WTC11 (cell line): ENCODE results near the gene ARHGEF37. TPM values are rescaled to one million over a fixed set of nuclear protein-coding genes. Genes with fewer than 3 reads are reported as not detected.

Source experiments
- ATAC-seq: fragments of 200-7000 bp; cut with Tn5 transposase; 2 replicates; pipeline ENCODE4 v1.10.0; 2021; ENCODE audit warnings: mild to moderate bottlenecking, moderate library complexity
- CTCF ChIA-PET: fragments of 300-600 bp; sonication (Branson Sonifier 250); formaldehyde crosslinking; loops from one replicate; lab custom pipeline; 2021; ENCODE audit warnings: antibody characterized with exemption; lab: Charles Lee
- POLR2A ChIA-PET: fragments of 350-600 bp; sonication (Branson Sonifier 250); formaldehyde crosslinking; loops from one replicate; lab custom pipeline; 2021; ENCODE audit warnings: antibody characterized with exemption; lab: Charles Lee
- DNase-seq: peaks from one replicate; pipeline ENCODE4 v3.0.0; 2021; ENCODE audit warnings: low spot score
- H3K27ac Mint-ChIP-seq: 2 replicates; pipeline ENCODE4 v1.8.0; 2021; ENCODE audit warnings: mixed read lengths
- H3K27me3 Mint-ChIP-seq: 2 replicates; pipeline ENCODE4 v1.8.0; 2021; ENCODE audit warnings: low read depth, mild to moderate bottlenecking, moderate library complexity, mixed read lengths
- H3K36me3 Mint-ChIP-seq: 2 replicates; pipeline ENCODE4 v1.8.0; 2021; ENCODE audit warnings: mixed read lengths
- H3K4me1 Mint-ChIP-seq: 2 replicates; pipeline ENCODE4 v1.8.0; 2022; ENCODE audit warnings: mixed read lengths
- H3K4me3 Mint-ChIP-seq: 2 replicates; pipeline ENCODE4 v1.8.0; 2021; ENCODE audit warnings: mild to moderate bottlenecking, moderate library complexity, mixed read lengths
- H3K9me3 Mint-ChIP-seq: 2 replicates; pipeline ENCODE4 v1.8.0; 2021; ENCODE audit warnings: mixed read lengths
- ETV6 ChIP-seq: sonication (generic); formaldehyde crosslinking; IDR thresholded peaks from 2 replicates; pipeline ENCODE4 v1.8.1; 2022; ENCODE audit warnings: mild to moderate bottlenecking, missing genetic modification reagents
- FOXP1 ChIP-seq: sonication (generic); formaldehyde crosslinking; IDR thresholded peaks from 2 replicates; pipeline ENCODE4 v1.8.0; 2022; ENCODE audit warnings: missing genetic modification reagents, mild to moderate bottlenecking, moderate library complexity, borderline replicate concordance
- JUN ChIP-seq: sonication (generic); formaldehyde crosslinking; IDR thresholded peaks from 2 replicates; pipeline ENCODE4 v1.8.0; 2023; ENCODE audit warnings: mild to moderate bottlenecking, missing genetic modification reagents
- MXD4 ChIP-seq: fragments of 250-450 bp; sonication (Bioruptor Pico); IDR thresholded peaks from 2 replicates; pipeline ENCODE4 v1.8.0; 2021; ENCODE audit warnings: mild to moderate bottlenecking, moderate library complexity, borderline replicate concordance
- NFYB ChIP-seq: sonication (generic); formaldehyde crosslinking; conservative IDR thresholded peaks from 2 replicates; pipeline ENCODE4 v1.8.0; 2022; ENCODE audit warnings: low read depth, missing genetic modification reagents
- NR1H2 ChIP-seq: sonication (generic); formaldehyde crosslinking; IDR thresholded peaks from 2 replicates; pipeline ENCODE4 v1.9.0; 2021; ENCODE audit warnings: mild to moderate bottlenecking, moderate library complexity, missing genetic modification reagents
- RORB ChIP-seq: fragments of 250-450 bp; sonication (Bioruptor Pico); IDR thresholded peaks from 2 replicates; pipeline ENCODE4 v1.9.0; 2021; ENCODE audit warnings: mild to moderate bottlenecking
- SP1 ChIP-seq: sonication (generic); formaldehyde crosslinking; conservative IDR thresholded peaks from 2 replicates; pipeline ENCODE4 v1.8.1; 2022; ENCODE audit warnings: missing genetic modification reagents
- TCF7 ChIP-seq: sonication (generic); formaldehyde crosslinking; IDR thresholded peaks from 2 replicates; pipeline ENCODE4 v1.8.0; 2022; ENCODE audit warnings: mild to moderate bottlenecking, low read depth, missing genetic modification reagents, moderate library complexity
- TEAD4 ChIP-seq: sonication (generic); formaldehyde crosslinking; IDR thresholded peaks from 2 replicates; pipeline ENCODE4 v1.8.0; 2022; ENCODE audit warnings: mild to moderate bottlenecking, missing genetic modification reagents
- TP53 ChIP-seq: sonication (generic); formaldehyde crosslinking; IDR thresholded peaks from 2 replicates; pipeline ENCODE4 v1.8.1; 2023; ENCODE audit warnings: mild to moderate bottlenecking, missing genetic modification reagents
- ZNF317 ChIP-seq: sonication (generic); formaldehyde crosslinking; IDR thresholded peaks from 2 replicates; pipeline ENCODE4 v1.8.1; 2023; ENCODE audit warnings: low read depth, mild to moderate bottlenecking, moderate library complexity, missing genetic modification reagents, borderline replicate concordance
- total RNA-seq: library from RNA; stranded (reverse); gene quantifications from 3 replicates; pipeline ENCODE4 v1.2.3, GENCODE V29; 2021
- TF ChIP-seq, protein P1 (sequence below): fragments of 250-450 bp; sonication (Bioruptor Pico); IDR thresholded peaks from 2 replicates; pipeline ENCODE4 v1.9.0; 2021; ENCODE audit warnings: moderate library complexity, mild to moderate bottlenecking, inconsistent platforms, borderline replicate concordance
- TF ChIP-seq, protein P2 (sequence below): sonication (generic); formaldehyde crosslinking; IDR thresholded peaks from 2 replicates; pipeline ENCODE4 v1.8.1; 2022; ENCODE audit warnings: low read depth, missing genetic modification reagents, borderline replicate concordance
- TF ChIP-seq, protein P3 (sequence below): sonication (generic); formaldehyde crosslinking; IDR thresholded peaks from 2 replicates; pipeline ENCODE4 v1.8.1; 2022; ENCODE audit warnings: missing genetic modification reagents, borderline replicate concordance
- TF ChIP-seq, protein P4 (sequence below): fragments of 200-600 bp; IDR thresholded peaks from 2 replicates; pipeline ENCODE4 v1.8.0; 2022; ENCODE audit warnings: antibody characterized with exemption
- TF ChIP-seq, protein P5 (sequence below): sonication (generic); formaldehyde crosslinking; IDR thresholded peaks from 2 replicates; pipeline ENCODE4 v1.8.1; 2023; ENCODE audit warnings: mild to moderate bottlenecking, missing genetic modification reagents, borderline replicate concordance
- TF ChIP-seq, protein P6 (sequence below): sonication (generic); formaldehyde crosslinking; IDR thresholded peaks from 2 replicates; pipeline ENCODE4 v1.8.0; 2022; ENCODE audit warnings: mild to moderate bottlenecking, missing genetic modification reagents

The ARHGEF37 gene
- total RNA-seq, 1 experiment from 2014 or later = 1.1 TPM

DNA sequence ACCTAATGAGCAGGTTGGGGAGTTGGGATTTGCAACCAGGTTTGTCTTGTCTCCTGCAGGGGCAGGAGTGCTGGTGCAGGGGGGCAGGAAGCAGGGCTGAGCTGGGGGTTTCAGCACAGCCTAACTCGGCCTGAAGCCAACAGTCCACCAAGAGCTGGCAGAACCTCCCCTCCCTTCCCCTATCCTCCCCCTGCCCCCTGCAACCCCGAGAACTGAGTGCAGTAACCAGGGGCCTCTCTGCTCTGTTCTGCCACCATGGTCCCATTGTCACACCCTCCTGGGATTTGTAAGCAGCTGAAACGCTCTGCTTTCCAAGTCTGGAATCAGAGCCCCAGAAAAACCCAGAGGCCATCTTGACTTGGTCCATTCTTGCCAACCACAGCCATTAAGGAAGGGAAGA lies 72.9 kb downstream of the ARHGEF37 start (continued):
- no peak for TF ChIP-seq JUN
- no peak for TF ChIP-seq MXD4 (CRISPR knock-in tag)
- TF ChIP-seq, protein P1, sequence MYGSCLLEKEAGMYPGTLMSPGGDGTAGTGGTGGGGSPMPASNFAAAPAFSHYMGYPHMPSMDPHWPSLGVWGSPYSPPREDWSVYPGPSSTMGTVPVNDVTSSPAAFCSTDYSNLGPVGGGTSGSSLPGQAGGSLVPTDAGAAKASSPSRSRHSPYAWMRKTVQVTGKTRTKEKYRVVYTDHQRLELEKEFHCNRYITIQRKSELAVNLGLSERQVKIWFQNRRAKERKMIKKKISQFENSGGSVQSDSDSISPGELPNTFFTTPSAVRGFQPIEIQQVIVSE (CRISPR knock-in tag) = no peak
- no peak for TF ChIP-seq ZNF317
- no peak for TF ChIP-seq RORB (CRISPR knock-in tag)
- TF ChIP-seq, protein P2, sequence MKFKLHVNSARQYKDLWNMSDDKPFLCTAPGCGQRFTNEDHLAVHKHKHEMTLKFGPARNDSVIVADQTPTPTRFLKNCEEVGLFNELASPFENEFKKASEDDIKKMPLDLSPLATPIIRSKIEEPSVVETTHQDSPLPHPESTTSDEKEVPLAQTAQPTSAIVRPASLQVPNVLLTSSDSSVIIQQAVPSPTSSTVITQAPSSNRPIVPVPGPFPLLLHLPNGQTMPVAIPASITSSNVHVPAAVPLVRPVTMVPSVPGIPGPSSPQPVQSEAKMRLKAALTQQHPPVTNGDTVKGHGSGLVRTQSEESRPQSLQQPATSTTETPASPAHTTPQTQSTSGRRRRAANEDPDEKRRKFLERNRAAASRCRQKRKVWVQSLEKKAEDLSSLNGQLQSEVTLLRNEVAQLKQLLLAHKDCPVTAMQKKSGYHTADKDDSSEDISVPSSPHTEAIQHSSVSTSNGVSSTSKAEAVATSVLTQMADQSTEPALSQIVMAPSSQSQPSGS (CRISPR knock-in tag) = no peak

DNA sequence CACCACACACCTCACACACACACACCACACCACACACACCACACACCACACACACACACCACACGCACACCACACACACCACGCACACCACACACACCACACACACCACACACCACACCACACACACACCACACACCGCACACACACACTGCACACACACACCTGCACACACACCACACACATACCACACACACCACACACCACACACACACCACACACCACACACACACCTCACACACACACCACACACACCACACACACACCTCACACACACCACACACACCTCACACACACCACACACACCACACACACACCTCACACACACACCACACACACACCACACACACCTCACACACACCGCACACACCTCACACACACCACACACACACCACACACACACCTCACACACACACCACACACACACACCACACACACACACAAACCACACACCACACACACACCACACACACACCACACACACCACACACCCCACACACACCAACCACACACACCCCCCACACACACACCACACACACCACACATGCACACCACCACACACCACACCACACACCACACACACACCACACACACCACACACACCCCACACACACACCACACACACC lies 73.7 kb downstream of the ARHGEF37 start:
- Mint-ChIP-seq H3K36me3 (no peaks in the 10 kb centered on the region), H3K27me3 (no peaks in the 10 kb centered on the region), H3K4me3 (no peak overlapping the region), H3K4me1 (peaks cover 16% of the 10 kb centered on the region), H3K9me3 (no peaks in the 10 kb centered on the region), H3K27ac (no peak overlapping the region)
- DNase-seq (no peak), ATAC-seq (no peak)
- ChIA-PET CTCF (interaction anchor here (0.5 to 1.5 kb wide), 4 partner anchors 76 to 307 kb away, joined by 3 to 9 read pairs (median 4); no protein-coding TSS in a partner anchor), POLR2A (no interaction called here)
- peak; percentile 62; the same call in 1 of the 2 replicates for TF ChIP-seq TCF7 (CRISPR knock-in tag)
- TF ChIP-seq, protein P3, sequence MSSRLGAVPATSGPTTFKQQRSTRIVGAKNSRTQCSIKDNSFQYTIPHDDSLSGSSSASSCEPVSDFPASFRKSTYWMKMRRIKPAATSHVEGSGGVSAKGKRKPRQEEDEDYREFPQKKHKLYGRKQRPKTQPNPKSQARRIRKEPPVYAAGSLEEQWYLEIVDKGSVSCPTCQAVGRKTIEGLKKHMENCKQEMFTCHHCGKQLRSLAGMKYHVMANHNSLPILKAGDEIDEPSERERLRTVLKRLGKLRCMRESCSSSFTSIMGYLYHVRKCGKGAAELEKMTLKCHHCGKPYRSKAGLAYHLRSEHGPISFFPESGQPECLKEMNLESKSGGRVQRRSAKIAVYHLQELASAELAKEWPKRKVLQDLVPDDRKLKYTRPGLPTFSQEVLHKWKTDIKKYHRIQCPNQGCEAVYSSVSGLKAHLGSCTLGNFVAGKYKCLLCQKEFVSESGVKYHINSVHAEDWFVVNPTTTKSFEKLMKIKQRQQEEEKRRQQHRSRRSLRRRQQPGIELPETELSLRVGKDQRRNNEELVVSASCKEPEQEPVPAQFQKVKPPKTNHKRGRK (CRISPR knock-in tag) = no peak

DNA sequence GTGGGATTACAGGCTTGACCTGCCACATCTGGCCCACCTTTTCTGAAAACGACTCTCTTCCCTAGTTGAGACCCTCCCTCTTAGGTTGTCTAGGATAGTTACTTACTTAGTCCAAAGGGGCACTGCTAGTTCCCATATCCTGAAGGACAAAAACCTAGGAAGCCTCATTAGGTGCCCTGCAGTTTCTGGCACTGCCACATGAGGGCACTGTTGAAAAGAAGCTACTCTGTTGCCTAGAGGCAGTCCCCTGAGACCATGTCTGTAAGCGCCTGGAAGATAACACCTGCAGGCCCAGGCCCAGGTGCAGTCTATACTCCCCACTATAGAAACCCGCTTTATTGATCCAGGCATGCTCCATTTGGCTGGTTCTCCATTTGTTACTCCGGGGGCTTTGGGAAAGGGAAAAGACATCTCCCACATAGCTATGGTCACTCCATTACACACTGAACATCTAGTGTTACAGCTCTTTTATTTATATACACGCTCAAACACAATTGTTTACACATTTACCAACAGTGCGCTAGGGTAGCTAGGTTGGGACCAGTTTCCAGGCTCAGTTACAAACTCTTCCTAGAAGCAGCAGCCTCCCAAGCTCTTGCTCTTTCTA lies 75.4 kb downstream of the ARHGEF37 start:
- CTCF ChIA-PET = interaction anchor here (0.6 to 1.9 kb wide), 45 partner anchors 10 to 479 kb away, joined by 3 to 23 read pairs (median 5); partner anchors contain the start of genes CSF1R, PPARGC1B and SLC26A2
- ATAC-seq (peak; percentile 89), DNase-seq (peak; percentile 93)
- no peaks in the 10 kb centered on the region for H3K9me3 Mint-ChIP-seq
- H3K4me3 Mint-ChIP-seq = no peak overlapping the region
- TF ChIP-seq NR1H2 (no peak), TEAD4 (CRISPR knock-in tag) (no peak), SP1 (CRISPR knock-in tag) (no peak)
- TF ChIP-seq, protein P4, sequence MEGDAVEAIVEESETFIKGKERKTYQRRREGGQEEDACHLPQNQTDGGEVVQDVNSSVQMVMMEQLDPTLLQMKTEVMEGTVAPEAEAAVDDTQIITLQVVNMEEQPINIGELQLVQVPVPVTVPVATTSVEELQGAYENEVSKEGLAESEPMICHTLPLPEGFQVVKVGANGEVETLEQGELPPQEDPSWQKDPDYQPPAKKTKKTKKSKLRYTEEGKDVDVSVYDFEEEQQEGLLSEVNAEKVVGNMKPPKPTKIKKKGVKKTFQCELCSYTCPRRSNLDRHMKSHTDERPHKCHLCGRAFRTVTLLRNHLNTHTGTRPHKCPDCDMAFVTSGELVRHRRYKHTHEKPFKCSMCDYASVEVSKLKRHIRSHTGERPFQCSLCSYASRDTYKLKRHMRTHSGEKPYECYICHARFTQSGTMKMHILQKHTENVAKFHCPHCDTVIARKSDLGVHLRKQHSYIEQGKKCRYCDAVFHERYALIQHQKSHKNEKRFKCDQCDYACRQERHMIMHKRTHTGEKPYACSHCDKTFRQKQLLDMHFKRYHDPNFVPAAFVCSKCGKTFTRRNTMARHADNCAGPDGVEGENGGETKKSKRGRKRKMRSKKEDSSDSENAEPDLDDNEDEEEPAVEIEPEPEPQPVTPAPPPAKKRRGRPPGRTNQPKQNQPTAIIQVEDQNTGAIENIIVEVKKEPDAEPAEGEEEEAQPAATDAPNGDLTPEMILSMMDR = peak; percentile 90
- no peak overlapping the region for H3K27ac Mint-ChIP-seq
- peaks cover 16% of the 10 kb centered on the region for H3K4me1 Mint-ChIP-seq
- H3K36me3 Mint-ChIP-seq = no peaks in the 10 kb centered on the region
- H3K27me3 Mint-ChIP-seq = no peaks in the 10 kb centered on the region
- POLR2A ChIA-PET = interaction anchor here (1.0 kb wide), 1 partner anchor 171 kb away, joined by 3 read pairs; no protein-coding TSS in a partner anchor

DNA sequence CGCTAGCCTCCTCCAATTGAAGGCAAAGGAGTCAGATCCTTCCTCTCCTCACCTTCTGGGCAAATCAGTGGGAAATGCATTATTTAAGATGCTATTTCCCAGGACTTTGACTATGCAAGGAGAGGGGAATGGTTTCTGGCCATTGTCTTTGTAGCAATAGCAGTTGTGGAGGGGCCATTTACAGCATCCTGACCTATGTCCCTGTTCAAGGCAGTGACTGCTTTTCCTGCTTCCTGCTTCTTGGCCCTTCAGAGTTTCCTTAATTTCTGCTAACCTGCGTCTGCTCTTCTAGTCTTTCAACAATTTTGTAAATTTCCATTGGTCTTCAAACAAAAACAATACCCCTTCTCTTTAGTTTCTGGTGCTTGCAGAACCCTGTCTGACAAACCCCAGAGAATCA lies 76.0 kb downstream of the ARHGEF37 start:
- Mint-ChIP-seq H3K4me3 (no peak overlapping the region), H3K36me3 (no peaks in the 10 kb centered on the region), H3K27me3 (no peaks in the 10 kb centered on the region), H3K27ac (no peak overlapping the region), H3K9me3 (no peaks in the 10 kb centered on the region), H3K4me1 (peaks cover 16% of the 10 kb centered on the region)
- ATAC-seq (no peak), DNase-seq (no peak)
- CTCF ChIA-PET = interaction anchor here (0.7 to 1.9 kb wide), 23 partner anchors 9 to 478 kb away, joined by 3 to 23 read pairs (median 6); partner anchors contain the start of gene SLC26A2
- POLR2A ChIA-PET = no interaction called here
- TF ChIP-seq ETV6 (CRISPR knock-in tag) = no peak
- TF ChIP-seq TP53 (CRISPR knock-in tag) = no peak
- TF ChIP-seq, protein P5, sequence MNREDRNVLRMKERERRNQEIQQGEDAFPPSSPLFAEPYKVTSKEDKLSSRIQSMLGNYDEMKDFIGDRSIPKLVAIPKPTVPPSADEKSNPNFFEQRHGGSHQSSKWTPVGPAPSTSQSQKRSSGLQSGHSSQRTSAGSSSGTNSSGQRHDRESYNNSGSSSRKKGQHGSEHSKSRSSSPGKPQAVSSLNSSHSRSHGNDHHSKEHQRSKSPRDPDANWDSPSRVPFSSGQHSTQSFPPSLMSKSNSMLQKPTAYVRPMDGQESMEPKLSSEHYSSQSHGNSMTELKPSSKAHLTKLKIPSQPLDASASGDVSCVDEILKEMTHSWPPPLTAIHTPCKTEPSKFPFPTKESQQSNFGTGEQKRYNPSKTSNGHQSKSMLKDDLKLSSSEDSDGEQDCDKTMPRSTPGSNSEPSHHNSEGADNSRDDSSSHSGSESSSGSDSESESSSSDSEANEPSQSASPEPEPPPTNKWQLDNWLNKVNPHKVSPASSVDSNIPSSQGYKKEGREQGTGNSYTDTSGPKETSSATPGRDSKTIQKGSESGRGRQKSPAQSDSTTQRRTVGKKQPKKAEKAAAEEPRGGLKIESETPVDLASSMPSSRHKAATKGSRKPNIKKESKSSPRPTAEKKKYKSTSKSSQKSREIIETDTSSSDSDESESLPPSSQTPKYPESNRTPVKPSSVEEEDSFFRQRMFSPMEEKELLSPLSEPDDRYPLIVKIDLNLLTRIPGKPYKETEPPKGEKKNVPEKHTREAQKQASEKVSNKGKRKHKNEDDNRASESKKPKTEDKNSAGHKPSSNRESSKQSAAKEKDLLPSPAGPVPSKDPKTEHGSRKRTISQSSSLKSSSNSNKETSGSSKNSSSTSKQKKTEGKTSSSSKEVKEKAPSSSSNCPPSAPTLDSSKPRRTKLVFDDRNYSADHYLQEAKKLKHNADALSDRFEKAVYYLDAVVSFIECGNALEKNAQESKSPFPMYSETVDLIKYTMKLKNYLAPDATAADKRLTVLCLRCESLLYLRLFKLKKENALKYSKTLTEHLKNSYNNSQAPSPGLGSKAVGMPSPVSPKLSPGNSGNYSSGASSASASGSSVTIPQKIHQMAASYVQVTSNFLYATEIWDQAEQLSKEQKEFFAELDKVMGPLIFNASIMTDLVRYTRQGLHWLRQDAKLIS (CRISPR knock-in tag) = no peak
- TF ChIP-seq FOXP1 (CRISPR knock-in tag) = no peak
- TF ChIP-seq NFYB (CRISPR knock-in tag) = no peak
- TF ChIP-seq, protein P6, sequence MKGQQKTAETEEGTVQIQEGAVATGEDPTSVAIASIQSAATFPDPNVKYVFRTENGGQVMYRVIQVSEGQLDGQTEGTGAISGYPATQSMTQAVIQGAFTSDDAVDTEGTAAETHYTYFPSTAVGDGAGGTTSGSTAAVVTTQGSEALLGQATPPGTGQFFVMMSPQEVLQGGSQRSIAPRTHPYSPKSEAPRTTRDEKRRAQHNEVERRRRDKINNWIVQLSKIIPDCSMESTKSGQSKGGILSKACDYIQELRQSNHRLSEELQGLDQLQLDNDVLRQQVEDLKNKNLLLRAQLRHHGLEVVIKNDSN (CRISPR knock-in tag) = no peak
